IMR-90 (cell line): ENCODE results near the gene HNRNPM. TPM values are rescaled to one million over a fixed set of nuclear protein-coding genes. Genes with fewer than 3 reads are reported as not detected.

Source experiments
- ATAC-seq: fragments of 200-7000 bp; cut with Tn5 transposase; 2 replicates; pipeline ENCODE4 v1.9.1; 2020; ENCODE audit warnings: low read depth, mild to moderate bottlenecking, moderate library complexity
- BruUV-seq: library from RNA; stranded (reverse); fragments of 400-500 nt; replicated peaks from 2 replicates; lab custom pipeline; 2021; lab: Mats Ljungman, UMichigan
- CTCF ChIA-PET: fragments of 300-600 bp; formaldehyde crosslinking; extraction: SDS; loops from one replicate; lab custom pipeline; 2021; ENCODE audit warnings: antibody characterized with exemption; lab: Yijun Ruan, JAX
- POLR2A ChIA-PET: fragments of 300-600 bp; sonication (Branson Sonifier 250); formaldehyde crosslinking; loops from one replicate; lab custom pipeline; 2022; ENCODE audit warnings: antibody characterized with exemption; ENCODE audit not compliant: unreplicated experiment; lab: Charles Lee
- DNase-seq: peaks from one replicate; pipeline ENCODE4 v3.0.0; 2013
- H2AFZ ChIP-seq: replicated peaks from 2 replicates; pipeline ENCODE3; 2013; ENCODE audit warnings: low read length, mild to moderate bottlenecking; ENCODE audit not compliant: poor library complexity
- H2AK5ac ChIP-seq: 2 replicates; pipeline ENCODE4 v1.6.1; 2013; ENCODE audit warnings: low read depth, low read length, inconsistent platforms
- H2AK9ac ChIP-seq: replicated peaks from 2 replicates; pipeline ENCODE3; 2013; ENCODE audit warnings: mild to moderate bottlenecking, low read depth, low read length, moderate library complexity; ENCODE audit not compliant: poor library complexity
- H2BK120ac ChIP-seq: 2 replicates; pipeline ENCODE4 v1.6.1; 2013; ENCODE audit warnings: low read depth, low read length, inconsistent platforms
- H2BK15ac ChIP-seq: 3 replicates; pipeline ENCODE4 v1.6.1; 2013; ENCODE audit warnings: low read depth, low read length, inconsistent platforms
- H2BK20ac ChIP-seq: 2 replicates; pipeline ENCODE4 v1.6.1; 2013; ENCODE audit warnings: low read depth, mild to moderate bottlenecking, inconsistent platforms, low read length, moderate library complexity
- H2BK5ac ChIP-seq: 2 replicates; pipeline ENCODE4 v1.6.1; 2013; ENCODE audit warnings: mild to moderate bottlenecking, low read depth, low read length, inconsistent platforms; ENCODE audit not compliant: poor library complexity, severe bottlenecking
- H3K14ac ChIP-seq: replicated peaks from 2 replicates; pipeline ENCODE4 v1.6.1; 2013; ENCODE audit warnings: low read depth, low read length, inconsistent platforms
- H3K18ac ChIP-seq: 2 replicates; pipeline ENCODE4 v1.6.1; 2013; ENCODE audit warnings: low read depth, low read length, control low read depth
- H3K23ac ChIP-seq: 2 replicates; pipeline ENCODE4 v1.6.1; 2013; ENCODE audit warnings: low read depth, low read length, inconsistent platforms
- H3K27ac ChIP-seq: 2 replicates; pipeline ENCODE4 v1.5.1; 2013; ENCODE audit warnings: mild to moderate bottlenecking, control low read depth, low read length; ENCODE audit not compliant: insufficient read depth
- H3K27me3 ChIP-seq: 2 replicates; pipeline ENCODE4 v1.6.1; 2013; ENCODE audit warnings: low read length; ENCODE audit not compliant: control insufficient read depth, insufficient read depth
- H3K36me3 ChIP-seq: 2 replicates; pipeline ENCODE4 v1.6.1; 2013; ENCODE audit warnings: low read length, mixed read lengths; ENCODE audit not compliant: control insufficient read depth, insufficient read depth
- H3K4ac ChIP-seq: 2 replicates; pipeline ENCODE4 v1.6.1; 2013; ENCODE audit warnings: low read depth, low read length, inconsistent platforms
- H3K4me1 ChIP-seq: 2 replicates; pipeline ENCODE4 v1.6.1; 2013; ENCODE audit warnings: low read length, mixed read lengths; ENCODE audit not compliant: control insufficient read depth, insufficient read depth
- H3K4me2 ChIP-seq: 2 replicates; pipeline ENCODE4 v1.6.1; 2013; ENCODE audit warnings: low read depth, mild to moderate bottlenecking, control low read depth, low read length, moderate library complexity
- H3K4me3 ChIP-seq: 2 replicates; pipeline ENCODE4 v1.5.1; 2013; ENCODE audit warnings: low read depth, mild to moderate bottlenecking, control low read depth, low read length, moderate library complexity; ENCODE audit not compliant: insufficient read depth
- H3K56ac ChIP-seq: 2 replicates; pipeline ENCODE4 v1.6.1; 2013; ENCODE audit warnings: low read length, inconsistent platforms; ENCODE audit not compliant: insufficient read depth; ENCODE audit errors: extremely low read depth
- H3K79me1 ChIP-seq, 2 experiments: 2 replicates each; pipeline ENCODE4 v1.6.1; 2013; ENCODE audit warnings: low read length in 2 of 2, inconsistent platforms in 1 of 2, low read depth in 1 of 2
- H3K9ac ChIP-seq: 2 replicates; pipeline ENCODE4 v1.6.1; 2013; ENCODE audit warnings: low read depth, low read length, control low read depth
- H3K9me1 ChIP-seq: 2 replicates; pipeline ENCODE4 v1.6.1; 2013; ENCODE audit warnings: low read length, inconsistent platforms; ENCODE audit not compliant: insufficient read depth
- H3K9me3 ChIP-seq: 2 replicates; pipeline ENCODE4 v1.6.1; 2013; ENCODE audit warnings: low read length; ENCODE audit not compliant: control insufficient read depth, insufficient read depth
- H4K20me1 ChIP-seq: 2 replicates; pipeline ENCODE4 v1.6.1; 2013; ENCODE audit warnings: low read length, inconsistent platforms; ENCODE audit not compliant: insufficient read depth
- H4K5ac ChIP-seq: 2 replicates; pipeline ENCODE4 v1.6.1; 2013; ENCODE audit warnings: mild to moderate bottlenecking, low read depth, low read length, control low read depth
- H4K8ac ChIP-seq, 2 experiments: 2 replicates each; pipeline ENCODE4 v1.6.1; 2013; ENCODE audit warnings: low read depth in 2 of 2, low read length in 2 of 2, control low read depth in 1 of 2, inconsistent platforms in 1 of 2
- H4K91ac ChIP-seq: 2 replicates; pipeline ENCODE4 v1.6.1; 2013; ENCODE audit warnings: low read depth, low read length, inconsistent platforms; ENCODE audit not compliant: insufficient read depth
- BHLHE40 ChIP-seq: fragments of 150-350 bp; IDR thresholded peaks from 2 replicates; pipeline ENCODE4 v1.6.1; 2016; ENCODE audit warnings: mild to moderate bottlenecking, low read depth, low read length
- CEBPB ChIP-seq: IDR thresholded peaks from 2 replicates; pipeline ENCODE4 v1.6.1; 2012; ENCODE audit warnings: low read depth, low read length, improper control_type of control experiment
- CTCF ChIP-seq: conservative IDR thresholded peaks from 2 replicates; pipeline ENCODE4 v1.5.1; 2012; ENCODE audit warnings: mild to moderate bottlenecking, low read depth, low read length, improper control_type of control experiment
- ELK1 ChIP-seq: fragments of 150-350 bp; IDR thresholded peaks from 2 replicates; pipeline ENCODE4 v1.6.1; 2016; ENCODE audit warnings: low read depth, mild to moderate bottlenecking, low read length, moderate library complexity, borderline replicate concordance
- FOS ChIP-seq: fragments of 150-350 bp; IDR thresholded peaks from 2 replicates; pipeline ENCODE4 v1.6.1; 2016; ENCODE audit warnings: low read depth, low read length
- MAFK ChIP-seq: IDR thresholded peaks from 2 replicates; pipeline ENCODE4 v1.6.1; 2012; ENCODE audit warnings: low read depth, low read length, improper control_type of control experiment
- MAZ ChIP-seq: IDR thresholded peaks from 2 replicates; pipeline ENCODE4 v1.6.1; 2012; ENCODE audit warnings: low read depth, mild to moderate bottlenecking, low read length, improper control_type of control experiment, moderate library complexity, borderline replicate concordance
- MXI1 ChIP-seq: IDR thresholded peaks from 2 replicates; pipeline ENCODE4 v1.6.1; 2012; ENCODE audit warnings: low read depth, mild to moderate bottlenecking, low read length, moderate library complexity, borderline replicate concordance
- NFE2L2 ChIP-seq: fragments of 150-350 bp; IDR thresholded peaks from 2 replicates; pipeline ENCODE4 v1.6.1; 2016; ENCODE audit warnings: low read depth, mild to moderate bottlenecking, low read length
- POLR2A ChIP-seq: IDR thresholded peaks from 2 replicates; pipeline ENCODE4 v1.6.1; 2012; ENCODE audit warnings: mild to moderate bottlenecking, low read depth, low read length
- RAD21 ChIP-seq: IDR thresholded peaks from 2 replicates; pipeline ENCODE4 v1.6.1; 2012; ENCODE audit warnings: low read length, improper control_type of control experiment
- RCOR1 ChIP-seq: IDR thresholded peaks from 2 replicates; pipeline ENCODE4 v1.6.1; 2012; ENCODE audit warnings: mild to moderate bottlenecking, low read length, improper control_type of control experiment; ENCODE audit not compliant: insufficient replicate concordance
- RFX5 ChIP-seq: IDR thresholded peaks from 2 replicates; pipeline ENCODE4 v1.8.0; 2012; ENCODE audit warnings: low read depth, mild to moderate bottlenecking, low read length, moderate library complexity
- SMC3 ChIP-seq: fragments of 150-350 bp; IDR thresholded peaks from 2 replicates; pipeline ENCODE4 v1.6.1; 2016; ENCODE audit warnings: low read depth, mild to moderate bottlenecking, antibody characterized with exemption, low read length, moderate library complexity
- USF2 ChIP-seq: fragments of 150-350 bp; IDR thresholded peaks from 2 replicates; pipeline ENCODE4 v1.6.1; 2017; ENCODE audit warnings: mild to moderate bottlenecking, antibody characterized with exemption, low read length, low read depth
- WGBS, 2 experiments: methylation state at CpG; one replicate each; pipeline versions ENCODE4 v1.1.5 to v1.1.7; 2013; ENCODE audit warnings: missing lambda C conversion rate in 2 of 2; ENCODE audit not compliant: insufficient read length in 1 of 2; ENCODE audit errors: extremely low coverage in 2 of 2; 5-methylcytosine and 5-hydroxymethylcytosine counted together
- dilution Hi-C: fragments of 300-500 bp; cut with HindIII; formaldehyde crosslinking; loops from one replicate; pipeline ENCODE4 v1.14.3; 2018; ENCODE audit warnings: low sequenced_read_pairs; ENCODE audit not compliant: unreplicated experiment
- in situ Hi-C: fragments of 300-500 bp; cut with MboI; formaldehyde crosslinking; loops from 3 replicates; pipeline ENCODE4 v1.14.3; 2019; ENCODE audit warnings: low sequenced_read_pairs, inconsistent platforms, mixed read lengths
- intact Hi-C: fragments of 100-400 bp; cut with micrococcal nuclease; formaldehyde crosslinking; loops from 2 replicates; pipeline ENCODE4 v1.10.0; 2022
- polyA plus RNA-seq, 3 experiments: library from polyadenylated mRNA; depleted of rRNA; stranded (reverse); fragments of >200 nt; gene quantifications; 2 replicates each; pipeline ENCODE4 v1.2.3, GENCODE V29; 2012; ENCODE audit warnings: low replicate concordance in 1 of 3
- total RNA-seq: library from RNA; depleted of rRNA; stranded (reverse); fragments of >200 nt; gene quantifications from 2 replicates; pipeline ENCODE4 v1.2.3, GENCODE V29; 2012

The HNRNPM gene
- total and polyA plus RNA-seq, 2 of the 4 experiments (the other 2 are of a cell fraction): 75.6 to 197 TPM

GRCh38 chr19:8453616-8454015 is 8.8 kb downstream of the HNRNPM start:
- Histone ChIP-seq H3K4ac (no peak overlapping the region), H3K79me1 (peaks cover 8 to 86% of the 10 kb centered on the region in 2 experiments), H3K4me2 (no peak overlapping the region), H2BK20ac (no peak overlapping the region), H4K20me1 (peaks cover 99% of the 10 kb centered on the region), H2AFZ (no peak overlapping the region), H3K9me3 (no peaks in the 10 kb centered on the region), H2AK5ac (no peak overlapping the region), H2AK9ac (no peak overlapping the region), H3K56ac (no peak overlapping the region), H3K9me1 (peaks cover 46% of the 10 kb centered on the region), H2BK120ac (no peak overlapping the region), H4K91ac (no peak overlapping the region), H2BK15ac (no peak overlapping the region), H4K8ac (no peak overlapping the region), H3K4me3 (no peak overlapping the region), H3K27me3 (no peaks in the 10 kb centered on the region), H3K9ac (no peak overlapping the region), H3K4me1 (peaks cover 26% of the 10 kb centered on the region), H3K14ac (no peak overlapping the region), H3K27ac (no peak overlapping the region), H4K5ac (no peak overlapping the region), H3K18ac (no peak overlapping the region), H3K23ac (no peak overlapping the region), H2BK5ac (no peak overlapping the region), H3K36me3 (peaks cover 17% of the 10 kb centered on the region)
- CTCF ChIA-PET: interaction anchor here (0.7 kb wide), 1 partner anchor 11 kb away, joined by 3 read pairs; no protein-coding TSS in a partner anchor
- DNase-seq (no peak), ATAC-seq (no peak)
- dilution Hi-C loops (no loop called here), in situ Hi-C loops (no loop called here), intact Hi-C loops (no loop called here)
- TF ChIP-seq RAD21 (no peak), MAFK (no peak), CTCF (no peak), RFX5 (no peak), SMC3 (no peak), NFE2L2 (no peak), POLR2A (no peak), RCOR1 (no peak), BHLHE40 (no peak), FOS (no peak), USF2 (no peak), MAZ (no peak), MXI1 (no peak), ELK1 (no peak), CEBPB (no peak)
- POLR2A ChIA-PET: no interaction called here
- WGBS, 2 experiments: 100% methylated on average over 3 of the region's 6 CpGs; no CpG with 5 or more reads in 1 of the 2 experiments
- BruUV-seq: no TSS peak
